NCI-H526 treated with DMSO at 0.1 percent for 48 hours (cell line): Measurements from ENCODE around the gene PRSS2.
A peak's percentile ranks its signal among the peaks of the same experiment; 100 is the strongest.

ENCODE experiments used
- DNase-seq: peaks from one replicate; lab custom pipeline; 2025; lab: John Stamatoyannopoulos, UW

Gene PRSS2

DNA sequence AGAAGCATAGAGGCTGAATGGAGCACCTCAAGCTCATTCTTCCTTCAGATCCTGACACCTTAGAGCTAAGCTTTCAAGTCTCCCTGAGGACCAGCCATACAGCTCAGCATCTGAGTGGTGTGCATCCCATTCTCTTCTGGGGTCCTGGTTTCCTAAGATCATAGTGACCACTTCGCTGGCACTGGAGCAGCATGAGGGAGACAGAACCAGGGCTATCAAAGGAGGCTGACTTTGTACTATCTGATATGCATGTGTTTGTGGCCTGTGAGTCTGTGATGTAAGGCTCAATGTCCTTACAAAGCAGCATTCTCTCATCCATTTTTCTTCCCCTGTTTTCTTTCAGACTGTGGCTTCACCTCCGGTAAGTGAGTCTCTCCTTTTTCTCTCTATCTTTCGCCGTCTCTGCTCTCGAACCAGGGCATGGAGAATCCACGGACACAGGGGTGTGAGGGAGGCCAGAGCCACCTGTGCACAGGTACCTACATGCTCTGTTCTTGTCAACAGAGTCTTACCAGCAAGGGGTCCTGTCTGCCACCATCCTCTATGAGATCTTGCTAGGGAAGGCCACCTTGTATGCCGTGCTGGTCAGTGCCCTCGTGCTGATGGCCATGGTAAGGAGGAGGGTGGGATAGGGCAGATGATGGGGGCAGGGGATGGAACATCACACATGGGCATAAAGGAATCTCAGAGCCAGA, 31.0 kb downstream of the PRSS2 start:
- no peak for DNase-seq

DNA sequence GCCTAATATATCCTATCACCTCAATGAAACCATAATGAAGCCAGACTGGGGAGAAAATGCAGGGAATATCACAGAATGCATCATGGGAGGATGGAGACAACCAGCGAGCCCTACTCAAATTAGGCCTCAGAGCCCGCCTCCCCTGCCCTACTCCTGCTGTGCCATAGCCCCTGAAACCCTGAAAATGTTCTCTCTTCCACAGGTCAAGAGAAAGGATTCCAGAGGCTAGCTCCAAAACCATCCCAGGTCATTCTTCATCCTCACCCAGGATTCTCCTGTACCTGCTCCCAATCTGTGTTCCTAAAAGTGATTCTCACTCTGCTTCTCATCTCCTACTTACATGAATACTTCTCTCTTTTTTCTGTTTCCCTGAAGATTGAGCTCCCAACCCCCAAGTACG, 31.5 kb downstream of the PRSS2 start:
- no peak for DNase-seq

DNA sequence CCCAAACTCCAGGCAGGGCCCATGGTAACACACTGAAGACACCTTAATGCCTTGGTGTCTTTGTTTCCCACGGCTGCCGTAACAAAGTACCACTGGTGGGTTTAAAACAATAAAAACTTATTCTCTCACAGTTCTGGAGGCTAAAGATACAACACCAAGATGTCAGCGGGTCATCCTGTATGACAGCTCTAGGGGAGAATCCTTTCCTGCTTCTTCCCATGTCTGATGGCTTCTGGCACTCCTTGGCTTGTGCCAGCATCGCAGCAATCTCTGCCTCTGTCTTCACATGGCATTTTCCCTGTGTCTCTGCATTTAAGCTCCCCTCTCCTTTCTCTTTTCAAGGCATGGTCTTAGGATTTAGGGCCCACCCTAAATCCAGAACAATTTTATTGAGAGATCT, 33.1 kb downstream of the PRSS2 start:
- no peak for DNase-seq

DNA sequence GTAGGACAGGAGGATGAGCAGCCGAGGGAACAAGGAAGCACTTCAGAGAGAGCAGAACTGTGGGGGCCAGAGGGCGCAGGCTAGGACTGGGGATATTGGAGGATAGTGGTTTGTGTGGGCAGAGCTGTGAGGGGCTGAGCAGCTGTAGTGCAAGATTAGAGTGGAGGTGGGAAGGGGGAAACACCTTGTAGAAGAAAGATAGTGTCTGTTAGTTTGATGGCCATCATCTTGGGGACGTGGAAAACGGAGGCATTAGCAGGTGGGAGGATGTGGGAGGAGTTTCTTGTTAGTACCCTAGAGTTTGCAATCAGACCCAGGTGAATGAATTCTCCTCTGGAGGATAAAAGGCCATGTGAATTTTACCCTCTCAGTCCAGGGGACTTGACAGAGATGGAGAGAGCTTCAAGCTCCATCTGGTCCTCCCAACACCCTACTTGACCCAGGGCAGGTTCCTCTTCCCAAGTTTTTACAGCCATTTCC, 34.0 kb downstream of the PRSS2 start:
- DNase-seq = no peak

DNA sequence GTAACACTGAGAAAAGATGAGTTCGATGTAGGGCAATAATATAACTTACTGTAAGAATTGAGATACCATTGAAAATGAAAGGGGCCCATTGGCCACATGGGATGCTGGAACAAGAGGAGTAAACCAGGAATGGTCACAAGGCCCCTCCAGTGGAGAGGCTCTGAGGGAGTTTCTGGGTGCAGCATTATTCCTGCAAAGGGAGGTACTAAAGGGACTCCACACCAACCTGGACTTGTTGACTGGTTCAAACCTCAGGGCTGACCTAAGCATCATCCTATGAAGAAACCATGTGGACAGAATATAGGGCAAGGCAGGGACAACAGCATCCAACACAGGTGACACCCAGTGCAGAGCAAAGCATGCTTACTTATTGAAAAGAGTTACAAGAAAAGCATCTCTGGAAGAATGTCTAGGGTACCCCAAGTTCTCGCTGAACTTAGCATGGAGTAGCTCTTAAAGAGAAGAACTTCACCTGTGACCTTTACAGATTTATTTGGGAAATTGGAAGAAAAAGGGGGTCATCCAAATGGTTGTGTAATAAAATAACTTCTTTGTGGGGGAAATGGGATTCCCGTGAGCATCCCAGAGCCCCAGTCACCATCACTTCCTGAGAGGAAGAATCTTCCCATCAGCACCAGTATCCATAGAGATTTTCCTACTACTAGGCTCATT, 34.7 kb downstream of the PRSS2 start:
- DNase-seq = no peak

DNA sequence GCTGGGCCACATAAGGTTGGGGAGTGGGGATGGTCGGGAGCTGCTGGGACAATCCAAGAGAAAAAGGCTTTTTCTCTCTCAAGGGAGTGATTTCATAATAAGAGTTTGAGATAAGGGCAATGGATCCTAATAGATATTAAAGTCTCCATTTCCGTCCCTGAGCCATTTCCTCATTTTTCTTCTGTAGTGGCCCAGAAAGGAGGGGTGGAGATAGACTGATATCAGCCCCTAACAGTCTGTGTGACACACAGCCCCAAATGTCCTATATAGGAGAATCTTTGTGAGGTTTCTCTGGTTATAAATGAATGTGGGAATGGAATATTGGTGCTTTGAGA, 35.2 kb downstream of the PRSS2 start:
- DNase-seq = no peak

DNA sequence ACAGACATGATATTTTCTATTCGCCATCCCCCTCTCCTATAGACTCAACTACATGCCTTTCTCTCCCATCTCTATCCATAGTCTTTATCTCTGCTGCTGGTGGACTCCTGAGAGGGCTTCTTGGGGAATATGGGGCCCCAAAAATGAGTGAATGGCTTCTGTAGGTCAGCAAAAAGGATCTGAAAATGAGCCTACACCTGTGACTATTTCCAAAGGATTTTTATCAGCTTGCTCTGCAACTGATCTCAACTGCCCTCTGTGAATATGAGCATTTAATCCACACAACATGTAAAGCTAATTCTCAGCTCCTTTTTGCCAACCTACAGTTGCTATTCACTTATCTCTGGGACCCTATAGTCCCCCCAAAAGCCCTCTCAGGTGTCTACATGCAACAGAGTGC, 36.2 kb downstream of the PRSS2 start:
- DNase-seq = no peak

DNA sequence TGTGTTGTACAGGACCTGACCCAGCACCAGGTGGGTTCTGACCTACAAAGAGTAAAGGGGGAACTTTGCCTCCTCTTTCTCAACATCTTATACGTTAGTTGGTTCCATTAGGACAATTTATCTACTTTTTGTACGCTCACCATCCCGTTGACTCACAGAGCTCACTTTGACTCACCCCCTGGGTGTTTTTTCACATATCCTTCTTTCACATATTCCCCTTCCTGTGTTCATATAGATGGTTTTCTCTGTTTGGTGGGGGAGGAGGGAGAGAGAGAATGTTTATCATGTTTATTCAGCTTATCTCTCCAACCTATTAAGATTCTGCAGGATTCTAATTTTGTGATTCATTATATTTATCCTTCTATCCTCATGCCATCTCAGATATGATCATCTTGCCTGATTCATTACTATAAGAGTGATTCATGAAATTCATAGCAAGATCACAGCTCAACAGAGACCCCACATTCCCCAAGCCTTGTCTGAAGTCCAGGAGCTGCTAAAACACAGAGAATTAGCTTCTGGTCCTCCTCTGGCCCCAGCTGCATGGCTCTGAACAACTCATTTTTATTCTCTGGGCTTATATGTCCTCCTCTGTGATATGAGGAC, 37.2 kb downstream of the PRSS2 start:
- no peak for DNase-seq

DNA sequence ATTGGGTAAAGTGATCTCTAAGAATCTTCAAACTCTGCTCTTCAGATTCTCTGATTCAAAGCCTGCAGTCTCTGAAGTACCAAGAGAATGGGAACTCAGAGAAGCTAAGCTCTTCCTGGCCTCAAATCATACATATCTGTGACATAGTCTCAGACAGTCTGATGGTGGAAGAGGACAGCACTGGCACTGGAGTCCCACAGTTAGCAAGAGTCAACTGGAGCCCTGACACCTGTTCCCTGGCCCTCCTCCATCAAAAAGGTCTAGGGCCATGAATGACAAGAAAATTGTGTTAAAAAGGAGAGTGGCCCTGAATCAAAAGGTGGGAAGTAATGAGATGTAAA, 37.7 kb downstream of the PRSS2 start:
- no peak for DNase-seq

DNA sequence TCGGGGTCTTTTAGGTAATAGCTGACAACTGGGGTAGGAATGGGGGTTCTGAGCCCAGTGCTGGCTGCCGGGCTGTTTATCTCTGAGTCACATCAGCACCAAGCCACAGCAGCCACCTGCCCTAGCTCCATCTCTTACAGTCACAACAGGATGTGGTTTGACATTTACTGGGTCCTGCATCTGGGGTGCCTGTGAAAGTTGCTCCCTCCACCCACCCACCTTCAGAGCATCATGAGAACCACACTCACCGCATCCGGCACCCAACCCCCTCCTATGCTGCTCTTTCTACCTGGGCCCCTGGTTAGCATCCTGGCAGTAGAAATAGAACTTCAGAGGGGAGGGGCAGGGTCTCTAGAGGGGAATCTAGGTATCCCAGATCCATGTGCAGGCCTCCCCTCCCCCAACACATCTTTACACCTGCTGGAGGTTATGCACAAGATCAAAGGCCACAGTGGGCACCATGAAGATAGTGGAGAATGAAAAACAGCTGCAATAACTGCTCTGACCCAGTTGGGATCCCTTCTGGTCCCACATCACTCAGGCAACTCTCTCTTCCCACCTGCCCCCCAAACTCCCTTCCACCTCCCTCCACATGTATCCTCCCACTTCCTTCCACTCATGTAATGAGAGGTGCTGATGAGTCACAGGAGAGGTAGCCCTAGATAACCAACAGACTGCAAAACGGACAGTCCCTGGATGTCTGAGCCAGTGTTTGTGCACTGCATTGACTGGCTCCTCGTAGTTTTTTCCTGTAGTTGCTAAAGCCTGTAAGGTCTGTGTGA, 38.2 kb downstream of the PRSS2 start:
- no peak for DNase-seq

DNA sequence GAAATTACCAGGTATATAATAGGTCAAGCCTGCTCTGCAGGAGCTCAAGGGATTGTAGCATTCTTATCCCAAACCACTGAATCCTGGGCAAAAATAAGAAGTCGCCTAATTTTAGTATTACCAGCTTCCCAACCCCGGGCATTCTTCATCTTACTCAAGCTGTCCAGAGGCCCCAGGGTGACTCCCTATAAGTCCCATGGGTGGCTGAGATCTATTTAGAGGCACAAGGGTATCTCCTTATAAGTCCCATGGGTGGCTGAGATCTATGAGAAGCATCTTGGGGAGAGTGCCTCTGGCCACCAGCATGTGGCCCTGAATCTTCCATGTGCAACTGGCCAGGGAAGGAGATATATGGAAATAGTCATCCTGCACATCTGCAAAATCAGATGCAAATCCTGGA, 38.9 kb downstream of the PRSS2 start:
- DNase-seq = no peak

DNA sequence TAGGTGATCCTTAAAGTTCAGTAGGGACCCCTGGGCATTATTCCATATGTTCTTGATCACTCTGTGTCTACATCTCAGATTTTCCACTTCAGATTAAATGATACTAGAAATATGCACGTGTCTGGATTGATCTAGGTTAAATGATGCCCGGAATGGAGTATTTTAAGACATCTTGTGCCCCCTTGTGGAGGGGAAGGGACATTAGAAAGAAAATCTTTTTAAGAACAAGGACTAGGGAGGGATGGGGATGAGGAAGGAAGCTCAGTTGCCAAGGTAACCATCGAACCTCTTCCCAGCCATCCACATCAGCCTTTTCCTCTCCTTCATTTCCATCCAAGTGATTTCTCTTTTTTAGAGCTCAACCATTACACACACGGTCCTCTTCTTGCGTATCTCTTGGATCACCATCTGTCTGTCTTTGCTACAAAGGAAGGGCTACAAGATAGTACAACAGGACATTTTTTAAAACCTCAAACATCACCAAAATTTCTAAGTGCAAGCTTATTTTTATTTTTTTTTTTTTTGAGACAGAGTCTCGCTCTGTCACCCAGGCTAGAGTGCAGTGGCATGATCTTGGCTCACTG, 40.5 kb downstream of the PRSS2 start:
- peak; percentile 45 for DNase-seq

DNA sequence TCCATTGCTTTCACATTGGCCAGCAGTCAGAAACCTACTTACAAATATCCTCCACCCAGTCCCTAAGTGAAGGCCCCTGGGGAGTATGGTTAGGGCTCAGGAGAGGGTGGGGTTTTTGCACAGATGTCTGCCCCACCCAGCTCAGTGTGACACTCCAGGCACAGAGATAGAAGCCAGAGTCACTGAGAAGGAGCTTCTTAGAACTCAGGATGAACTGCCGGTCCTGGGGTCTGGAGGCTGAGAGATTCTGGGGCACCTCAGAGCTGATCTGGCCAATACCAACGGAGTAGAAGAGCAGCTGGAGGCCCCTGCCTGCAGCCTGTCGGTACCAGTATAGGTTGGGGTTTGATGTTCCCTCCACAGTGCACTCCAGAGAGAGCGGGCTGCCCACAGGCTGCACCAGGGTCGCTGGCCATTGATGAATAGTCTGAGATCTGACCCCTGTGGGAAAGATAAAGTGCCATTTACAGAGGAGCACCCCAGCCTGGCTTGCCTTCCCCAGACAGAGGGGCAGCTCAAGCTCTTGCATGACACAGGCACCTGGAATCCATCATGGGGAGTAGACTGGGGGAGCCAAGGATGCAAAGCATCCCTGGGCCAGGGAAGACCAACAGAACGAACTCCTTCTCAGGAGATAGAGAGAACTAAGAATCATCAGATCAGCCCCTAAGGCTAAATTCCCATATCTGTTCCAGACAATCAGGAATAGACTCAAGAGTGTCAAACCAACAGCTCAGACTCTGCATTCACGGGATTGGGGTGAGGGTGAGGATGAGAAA, 41.9 kb downstream of the PRSS2 start:
- DNase-seq = no peak

DNA sequence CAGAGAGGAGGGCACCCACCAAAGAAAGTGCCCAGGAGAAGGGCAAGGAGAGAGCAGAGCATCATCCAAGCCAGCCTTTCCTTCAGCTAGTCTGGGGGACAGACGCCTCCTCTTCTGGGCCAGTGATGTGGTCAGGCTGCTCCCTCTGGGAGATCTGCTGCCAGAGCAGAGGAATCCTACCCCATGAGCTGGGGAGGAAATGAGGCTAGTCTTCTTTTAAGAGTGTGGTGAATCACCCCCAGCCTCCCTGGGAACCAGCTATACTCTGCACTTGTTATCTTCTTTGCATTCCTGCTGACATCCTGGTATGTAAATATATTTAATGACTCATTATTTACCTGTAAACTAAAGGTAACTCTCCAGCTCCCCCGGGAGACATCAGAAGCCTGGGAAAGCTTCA, 42.5 kb downstream of the PRSS2 start:
- DNase-seq = peak; percentile 31

DNA sequence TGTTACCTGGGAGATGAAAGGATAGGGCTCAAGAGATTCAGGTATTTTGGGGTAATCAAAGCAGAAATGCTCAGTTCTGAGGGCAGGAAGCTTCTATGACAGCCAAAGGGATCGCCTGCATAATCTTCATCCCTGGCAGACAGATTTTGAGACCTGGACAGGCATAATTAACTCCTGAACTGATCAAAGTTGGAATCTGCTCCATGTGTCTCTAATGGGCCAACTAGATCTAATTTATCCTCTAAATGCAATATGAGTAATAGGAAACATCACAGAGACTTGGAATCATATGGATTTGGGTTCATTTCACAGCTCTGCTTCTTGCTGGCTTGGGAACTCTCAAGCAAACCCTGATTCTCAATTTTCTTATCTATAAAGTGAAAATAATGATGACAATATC, 42.9 kb downstream of the PRSS2 start:
- no peak for DNase-seq

DNA sequence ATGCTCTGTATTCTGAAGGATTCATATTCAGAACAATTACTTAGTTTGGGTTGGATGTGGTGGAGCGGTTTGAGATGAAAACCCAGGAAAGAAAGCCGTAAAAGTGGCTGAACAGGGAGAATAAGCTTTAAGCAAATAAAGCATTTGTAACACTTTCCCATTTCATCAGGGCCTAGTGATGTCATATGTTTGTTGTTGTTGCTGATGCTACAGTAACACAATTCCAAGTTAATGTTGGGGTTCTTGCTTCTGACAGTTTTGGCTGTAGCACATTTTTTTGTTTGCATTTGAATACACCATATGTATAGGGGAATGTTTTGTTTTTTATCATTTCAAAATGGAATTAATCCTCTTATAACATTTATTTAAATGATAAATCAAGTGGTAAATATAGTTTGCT, 43.7 kb downstream of the PRSS2 start:
- DNase-seq = no peak

DNA sequence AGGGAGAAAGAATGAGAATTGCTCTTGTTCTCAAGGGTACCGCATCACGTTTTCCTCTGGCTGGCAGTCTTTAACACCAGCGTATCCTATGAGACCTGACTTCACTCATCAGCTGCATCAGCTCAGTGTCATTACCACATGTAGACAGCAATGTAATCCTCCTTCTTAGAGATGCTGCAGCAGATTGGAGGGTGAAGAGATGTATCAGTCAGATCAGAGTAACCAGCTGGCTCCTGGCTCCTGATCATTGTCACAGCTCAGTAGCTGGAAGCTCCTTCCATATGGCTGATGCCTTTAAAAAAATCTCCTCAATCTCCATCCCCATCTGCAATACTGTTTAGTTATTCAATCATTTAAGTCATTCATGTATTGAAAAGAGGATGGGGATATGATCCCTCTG, 44.4 kb downstream of the PRSS2 start:
- DNase-seq = no peak

DNA sequence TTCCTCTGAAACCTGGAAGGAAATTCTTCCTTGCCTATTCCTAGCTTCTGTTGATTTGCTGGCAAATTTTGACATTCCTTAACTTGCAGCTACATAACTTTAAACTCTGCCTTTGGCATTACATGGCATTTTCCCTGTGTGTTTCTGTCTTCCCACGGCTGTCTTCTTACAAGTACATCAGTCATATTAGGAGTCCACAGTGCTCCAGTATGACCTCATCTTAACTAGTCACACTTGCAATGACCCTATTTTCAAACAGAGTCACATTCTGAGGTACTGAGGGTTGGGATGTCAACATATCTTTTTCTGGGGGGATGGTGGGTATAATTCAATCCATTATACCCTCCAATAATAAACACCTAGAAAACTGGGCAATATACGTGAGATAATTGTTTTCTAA, 46.7 kb downstream of the PRSS2 start:
- no peak for DNase-seq

DNA sequence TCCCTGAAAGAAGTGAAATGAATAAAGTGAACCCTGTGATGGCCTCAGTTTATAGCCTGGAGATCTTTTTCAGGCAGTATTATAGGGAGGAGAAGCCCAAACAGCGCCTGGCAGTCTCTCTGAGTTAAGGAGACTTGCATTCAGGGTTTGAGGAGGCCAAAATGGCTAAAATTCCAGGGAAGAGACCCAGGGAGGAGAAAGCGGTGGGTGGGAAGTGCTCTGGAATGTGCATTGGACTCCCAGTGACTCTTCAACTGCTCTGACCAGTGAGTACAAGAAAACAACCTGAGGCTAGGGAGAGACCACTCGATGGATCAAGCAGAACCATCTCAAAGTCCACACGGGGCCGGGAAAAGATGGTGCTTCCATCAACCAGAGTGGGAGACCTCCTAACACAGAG, 48.8 kb downstream of the PRSS2 start:
- no peak for DNase-seq

DNA sequence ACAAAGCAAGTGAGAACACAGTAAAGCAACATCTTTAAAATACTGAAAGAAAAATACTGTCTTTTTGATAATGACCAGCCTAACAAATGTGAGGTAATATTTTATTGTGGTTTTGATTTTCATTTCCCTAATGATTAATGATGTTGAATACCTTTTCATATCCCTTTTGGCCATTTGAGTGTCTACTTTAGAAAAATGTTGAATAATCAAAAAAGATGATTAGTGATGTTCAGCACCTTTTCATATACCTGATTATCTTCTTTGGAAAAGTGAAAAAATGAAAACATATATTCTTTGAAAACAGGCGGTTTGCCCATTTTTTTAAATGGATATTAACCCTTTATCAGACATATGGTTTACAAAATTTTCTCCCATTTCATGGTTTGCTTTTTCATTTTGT, 51.9 kb downstream of the PRSS2 start:
- DNase-seq = no peak
